SK-N-SH treated with all-trans-retinoic acid at 6 μM for 48 hours (cell line): ENCODE data around the gene TMEM192.

Experiments used
- GLIS3 ChIP-seq: fragments of 250-450 bp; sonication (Bioruptor Pico); IDR thresholded peaks from 2 replicates; pipeline ENCODE4 v1.5.0; 2020; ENCODE audit warnings: mild to moderate bottlenecking, moderate library complexity
- ISL1 ChIP-seq: fragments of 250-450 bp; sonication (Bioruptor Pico); IDR thresholded peaks from 2 replicates; pipeline ENCODE4 v2.1.2; 2022; ENCODE audit warnings: mild to moderate bottlenecking, moderate library complexity
- TOX ChIP-seq: fragments of 250-450 bp; sonication (Bioruptor Pico); IDR thresholded peaks from 2 replicates; pipeline ENCODE4 v1.8.0; 2021; ENCODE audit warnings: mild to moderate bottlenecking, moderate library complexity, borderline replicate concordance

DNA sequence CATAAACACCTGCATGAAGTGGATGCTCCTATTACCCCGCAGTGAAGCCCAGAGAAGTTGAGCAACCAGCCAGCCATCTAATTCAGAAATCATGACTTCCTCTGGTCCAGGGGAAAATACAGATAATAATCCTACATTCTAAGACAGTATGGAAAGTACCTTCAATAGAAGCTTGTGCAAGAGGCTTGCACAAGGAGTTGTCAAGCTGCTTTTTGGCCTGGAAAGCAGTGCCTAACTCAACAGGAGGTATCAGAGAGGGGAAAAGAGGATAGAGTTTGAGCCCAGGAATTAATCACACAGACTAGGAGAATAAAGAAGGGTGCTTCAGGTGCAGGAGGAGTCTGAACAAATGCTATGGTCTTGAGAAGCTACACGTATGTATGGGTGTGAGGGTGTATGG, 26.7 kb downstream of the TMEM192 start:
- TF ChIP-seq TOX (CRISPR knock-in tag) = no peak
- no peak for TF ChIP-seq GLIS3 (CRISPR knock-in tag)
- TF ChIP-seq ISL1 (CRISPR knock-in tag) = no peak
